Measurements from ENCODE around the gene DLX1.
"Not testable (repeated sequence)": the region's sequence is repeated elsewhere in the genome, so short reads cannot be mapped to it uniquely, and the experiment has no call there.

DLX1 gene

DNA sequence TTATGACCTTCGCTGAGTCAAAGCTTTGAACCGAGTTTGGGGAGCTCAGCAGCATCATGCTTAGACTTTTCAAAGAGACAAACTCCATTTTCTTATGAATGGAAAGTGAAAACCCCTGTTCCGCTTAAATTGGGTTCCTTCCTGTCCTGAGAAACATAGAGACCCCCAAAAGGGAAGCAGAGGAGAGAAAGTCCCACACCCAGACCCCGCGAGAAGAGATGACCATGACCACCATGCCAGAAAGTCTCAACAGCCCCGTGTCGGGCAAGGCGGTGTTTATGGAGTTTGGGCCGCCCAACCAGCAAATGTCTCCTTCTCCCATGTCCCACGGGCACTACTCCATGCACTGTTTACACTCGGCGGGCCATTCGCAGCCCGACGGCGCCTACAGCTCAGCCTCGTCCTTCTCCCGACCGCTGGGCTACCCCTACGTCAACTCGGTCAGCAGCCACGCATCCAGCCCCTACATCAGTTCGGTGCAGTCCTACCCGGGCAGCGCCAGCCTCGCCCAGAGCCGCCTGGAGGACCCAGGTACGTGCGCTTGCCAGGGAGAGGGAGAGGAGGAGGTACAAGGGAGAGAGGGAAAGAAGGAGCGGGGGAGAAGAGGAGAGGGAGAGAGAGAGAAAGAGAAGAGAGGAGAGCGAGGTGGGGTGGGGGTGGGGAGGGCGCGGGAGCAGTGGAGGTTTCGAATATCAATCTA is at the start of gene DLX1:
Gene DLX1, plus strand, starts transcription at position 48 of the 700 bp plus-strand sequence. Its CDS starts 171 bp downstream, at position 219.
- peak; percentile 74 for DNase-seq (ENCODE audit: low spot score)

DNA sequence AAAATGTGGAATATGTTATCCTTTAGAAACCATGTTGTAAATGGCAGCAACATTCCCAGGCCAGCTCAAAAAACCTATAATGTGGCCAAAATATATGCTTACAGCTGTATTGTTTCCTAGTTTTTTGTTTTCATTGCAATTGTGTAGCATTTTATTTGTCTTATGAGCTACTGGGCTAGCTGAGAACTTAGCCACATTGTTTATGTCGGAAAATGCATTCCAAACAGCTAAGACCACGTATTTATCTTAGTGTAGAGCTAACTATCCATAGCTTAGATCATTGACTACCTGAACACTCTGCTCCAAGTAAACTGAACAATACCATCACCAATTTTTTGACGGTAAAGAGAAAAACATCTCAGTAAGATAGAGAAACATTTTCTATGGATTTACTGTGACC is 47.2 kb upstream of the DLX1 start:
- DNase-seq (ENCODE audit: low spot score), result no peak

- DNase-seq (ENCODE audit: low spot score), result no peak
Measured at GRCh38 chr2:172038604-172039003, 46.7 kb upstream of the DLX1 start.

DNA sequence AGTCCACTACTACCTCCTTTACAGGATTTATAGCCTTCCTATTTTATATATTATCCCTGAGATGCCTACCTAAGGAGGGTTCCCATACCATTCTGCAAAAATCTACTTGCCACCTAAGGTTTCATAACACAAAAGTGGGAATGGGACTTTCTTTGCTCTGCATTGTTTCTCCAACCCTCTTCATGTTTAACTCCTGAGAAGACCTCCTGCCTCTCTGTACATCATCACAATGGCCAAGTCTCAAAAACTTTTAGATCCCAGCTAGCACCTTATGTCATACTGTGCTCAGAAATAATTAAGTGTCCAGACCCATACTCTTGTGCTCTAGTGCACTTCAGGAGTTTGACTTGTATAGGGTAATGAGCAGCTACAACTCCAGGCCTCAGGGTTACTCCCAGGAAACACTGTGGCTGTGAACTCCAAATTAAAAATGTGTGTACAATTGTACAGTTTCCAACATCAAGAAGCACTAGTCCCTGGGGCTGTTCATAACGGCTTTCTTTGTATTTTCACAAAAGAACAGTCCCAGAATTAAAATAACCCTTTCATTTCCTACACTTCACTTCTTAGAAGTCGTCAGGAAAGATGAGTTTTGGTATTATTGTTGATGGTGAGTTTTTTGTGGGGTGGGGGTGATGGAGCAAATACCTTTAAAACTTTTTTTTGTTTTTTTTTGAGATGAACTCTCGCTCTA is 46.1 kb upstream of the DLX1 start:
- no peak for DNase-seq (ENCODE audit: low spot score)

DNA sequence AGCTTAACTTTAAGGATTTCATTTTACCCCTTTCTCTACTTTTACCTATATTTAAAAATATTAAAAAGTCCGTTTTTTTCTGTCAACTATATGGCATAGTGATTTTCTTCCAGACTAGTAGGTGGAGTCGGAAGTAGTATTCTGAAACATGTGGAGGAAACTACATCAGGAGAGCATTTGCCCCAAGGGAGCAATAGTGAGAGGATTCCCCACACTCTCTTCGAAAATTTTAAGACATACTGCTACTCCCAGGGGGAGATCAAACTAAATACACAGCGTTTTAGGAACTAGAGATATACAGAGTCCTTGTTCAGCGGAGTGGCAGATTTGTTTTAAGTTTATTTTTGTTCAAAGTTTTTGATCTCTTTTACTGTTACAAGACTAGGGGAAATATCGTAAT is 45.0 kb upstream of the DLX1 start:
- no peak for DNase-seq (ENCODE audit: low spot score)

DNA sequence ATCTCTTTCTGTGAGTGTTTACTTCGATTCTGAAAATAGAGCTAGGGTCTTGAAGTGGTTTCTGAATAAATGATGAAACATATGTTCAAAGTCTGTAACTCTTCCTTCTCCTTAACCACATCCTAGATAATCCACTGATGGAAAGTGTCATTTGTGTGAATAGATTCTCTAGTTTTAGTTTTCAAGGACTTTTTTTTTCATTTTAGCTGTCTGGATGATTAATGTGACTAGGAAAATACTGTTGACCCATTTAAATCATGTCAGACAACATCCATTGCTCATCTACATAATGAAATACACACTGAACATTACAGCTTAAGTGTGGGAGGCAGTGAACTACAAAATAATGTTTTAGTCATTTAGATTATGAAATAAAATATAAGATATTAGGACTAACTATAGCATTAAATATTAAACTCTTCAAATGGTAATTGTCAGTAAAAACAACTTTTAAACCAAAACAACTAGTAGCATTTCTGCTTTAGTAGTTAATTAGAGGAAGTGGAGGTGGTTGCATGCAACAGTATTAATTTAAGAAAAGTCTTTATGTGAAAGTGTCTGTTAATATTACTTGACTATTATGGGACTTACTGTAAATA is 39.1 kb upstream of the DLX1 start:
- DNase-seq (ENCODE audit: low spot score), result no peak

DNA sequence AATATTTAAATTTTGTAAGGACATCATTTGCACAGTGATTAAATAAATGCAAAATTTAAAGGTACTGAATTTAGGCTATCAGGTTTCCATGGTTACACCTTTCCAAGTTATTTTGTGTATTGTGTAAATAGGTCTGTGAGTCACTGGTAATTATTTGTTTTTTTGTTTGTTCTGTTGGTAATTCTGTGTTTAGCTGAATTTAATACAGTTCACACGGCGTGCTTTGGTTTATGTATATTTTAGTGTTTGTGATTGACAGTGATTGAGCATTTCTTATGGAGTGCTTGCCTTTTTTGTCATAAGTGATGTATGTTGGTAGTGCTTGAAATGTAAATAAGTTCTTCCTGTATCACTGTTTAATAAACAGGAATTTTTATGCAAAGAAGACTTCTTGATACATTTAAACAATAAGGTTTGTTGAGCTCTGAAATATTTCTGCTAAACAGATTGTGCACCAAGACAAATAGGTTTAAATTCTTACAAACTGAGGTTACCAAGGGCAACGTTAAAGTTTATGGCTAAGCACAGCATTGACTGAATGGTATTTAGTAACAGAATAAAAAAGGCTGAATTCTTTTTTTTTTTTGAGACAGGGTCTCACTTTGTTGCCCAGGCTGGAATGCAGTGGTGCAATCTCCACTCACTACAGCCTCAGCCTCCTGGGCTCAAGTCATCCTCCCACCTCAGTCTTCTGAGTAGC is 38.3 kb upstream of the DLX1 start:
- no peak for DNase-seq (ENCODE audit: low spot score)

GRCh38 chr2:172047566-172048507 is 37.5 kb upstream of the DLX1 start:
- DNase-seq (ENCODE audit: low spot score), result no peak

- no peak for DNase-seq (ENCODE audit: low spot score)
Measured at GRCh38 chr2:172048508-172049503, 36.5 kb upstream of the DLX1 start.

DNA sequence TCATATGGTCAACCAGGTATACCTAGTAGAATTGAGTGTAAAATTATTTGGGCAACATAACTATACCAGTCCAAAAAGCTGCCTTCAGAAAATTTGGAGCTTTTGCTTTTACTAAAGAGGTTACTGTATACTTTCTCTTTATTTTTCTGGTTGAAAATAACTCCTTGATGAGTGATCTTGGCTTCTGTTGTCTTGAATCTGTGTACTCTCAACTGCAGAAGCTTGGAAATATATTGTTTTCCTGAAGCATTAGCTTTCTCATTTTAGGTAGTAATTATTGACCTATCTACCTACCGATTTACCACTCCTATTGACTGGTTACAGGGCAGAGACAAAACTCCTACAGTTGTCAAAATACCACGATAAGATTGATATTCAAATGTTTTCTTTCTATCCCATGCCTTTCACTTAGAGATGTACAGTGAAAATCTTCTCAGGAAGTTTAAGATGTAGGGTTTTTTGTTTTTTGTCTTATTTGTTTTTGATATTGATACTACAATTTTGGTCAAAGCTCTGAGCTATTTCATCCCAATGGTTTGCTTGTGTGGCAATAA is 35.7 kb upstream of the DLX1 start:
- no peak for DNase-seq (ENCODE audit: low spot score)

DNA sequence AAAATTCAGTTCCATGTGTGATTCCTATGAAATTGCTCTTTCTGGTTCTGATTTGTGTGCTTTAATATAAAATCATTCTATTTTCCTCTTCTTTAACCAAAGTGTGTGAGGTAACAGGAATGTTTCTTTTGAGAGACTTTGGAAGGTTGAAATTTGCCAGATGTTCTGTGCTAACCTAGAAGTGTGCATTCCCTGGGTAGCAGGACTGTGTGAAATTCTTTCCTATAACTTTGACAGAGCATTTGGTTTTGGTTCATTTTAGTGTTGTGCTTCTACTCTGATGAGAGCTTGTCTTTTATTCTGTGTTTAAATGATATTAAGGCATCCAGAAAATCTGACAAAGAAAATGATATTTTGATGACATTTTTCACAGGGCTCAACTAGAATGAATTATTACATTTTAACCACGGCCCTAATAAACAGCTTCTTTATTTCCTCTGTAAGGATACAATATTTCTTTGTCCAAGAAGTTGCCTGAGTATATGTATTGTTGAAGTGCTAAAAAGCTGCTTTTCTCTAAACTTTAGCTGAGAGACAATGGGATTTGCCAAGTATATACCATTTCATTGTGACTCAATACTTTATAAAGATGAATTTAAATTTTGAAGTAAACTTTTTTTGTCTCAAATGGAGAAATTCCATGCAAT is 34.7 kb upstream of the DLX1 start:
- DNase-seq (ENCODE audit: low spot score), result no peak

GRCh38 chr2:172052000-172052983 is 33.0 kb upstream of the DLX1 start:
- DNase-seq (ENCODE audit: low spot score), result peak; percentile 73

DNA sequence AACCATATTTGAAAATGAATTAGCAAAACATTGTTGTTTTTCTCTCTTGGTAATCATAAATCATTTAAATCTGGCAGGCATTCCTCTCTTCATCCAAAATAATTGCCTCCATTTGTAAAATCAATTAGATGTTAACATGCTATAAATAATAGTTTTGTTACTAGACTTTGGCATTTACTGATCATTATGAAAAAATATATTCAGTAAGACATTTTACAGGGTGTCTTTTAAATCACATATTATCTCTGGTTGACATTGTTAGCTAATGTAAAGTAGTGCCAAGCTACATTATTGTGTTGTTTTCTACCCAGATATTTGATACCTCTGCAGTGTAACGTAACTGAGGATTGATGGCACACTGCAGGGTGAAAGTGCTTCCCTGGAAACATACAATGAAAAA is 31.8 kb upstream of the DLX1 start:
- DNase-seq (ENCODE audit: low spot score), result no peak

DNA sequence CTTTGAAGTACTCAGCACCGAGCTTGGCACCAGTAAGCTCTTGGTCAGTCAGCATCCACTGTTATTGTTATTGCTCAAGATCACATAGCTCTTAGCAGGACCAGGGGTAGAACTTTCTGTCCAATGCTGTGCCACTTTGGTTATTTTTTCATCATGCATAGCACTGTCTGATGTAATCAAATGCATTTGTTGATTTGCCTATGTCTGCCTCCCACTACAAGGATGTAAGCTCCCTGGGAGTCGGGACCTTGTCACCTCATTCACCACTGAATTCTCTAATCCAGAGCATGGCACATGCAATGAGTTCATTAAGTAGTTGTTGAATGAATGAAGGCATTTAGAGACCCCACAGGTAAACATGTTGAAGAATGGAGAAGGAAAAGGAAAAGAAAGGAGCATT is 29.0 kb upstream of the DLX1 start:
- DNase-seq (ENCODE audit: low spot score), result no peak

GRCh38 chr2:172058660-172059059 is 26.6 kb upstream of the DLX1 start:
- DNase-seq (ENCODE audit: low spot score), result no peak

- not testable (repeated sequence) for DNase-seq (ENCODE audit: low spot score)
Measured at GRCh38 chr2:172060118-172060517, 25.2 kb upstream of the DLX1 start.

- DNase-seq (ENCODE audit: low spot score), result no peak
Measured at GRCh38 chr2:172062402-172063004, 22.8 kb upstream of the DLX1 start.

DNA sequence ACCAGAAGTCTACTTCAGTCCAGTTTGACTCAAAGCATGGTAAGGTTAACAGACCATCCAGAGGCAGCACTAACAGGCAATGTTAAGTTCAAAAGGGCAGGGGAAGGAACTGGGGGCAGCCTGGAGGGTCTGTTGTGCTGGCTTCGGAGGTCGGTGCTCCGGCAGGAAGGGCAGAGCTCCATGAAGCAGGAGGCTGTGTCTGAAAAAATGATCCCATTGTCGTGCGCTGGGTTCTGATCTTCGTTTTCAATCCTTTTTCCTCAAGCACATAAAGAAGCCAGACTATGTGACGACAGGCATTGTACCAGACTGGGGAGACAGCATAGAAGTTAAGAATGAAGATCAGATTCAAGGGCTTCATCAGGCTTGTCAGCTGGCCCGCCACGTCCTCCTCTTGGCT is 21.9 kb upstream of the DLX1 start:
- DNase-seq (ENCODE audit: low spot score), result no peak
